Measurements from ENCODE around the gene CBLN1.
"Not testable (repeated sequence)": the region's sequence is repeated elsewhere in the genome, so short reads cannot be mapped to it uniquely, and the experiment has no call there.

The CBLN1 gene

GRCh38 chr16:49277386-49277742 is 4.3 kb downstream of the CBLN1 start:
- no peak for DNase-seq

- DNase-seq, result no peak
Measured at GRCh38 chr16:49276646-49277385, 4.8 kb downstream of the CBLN1 start.

- DNase-seq, result no peak
Measured at GRCh38 chr16:49275870-49276269, 5.8 kb downstream of the CBLN1 start.

GRCh38 chr16:49275050-49275730 is 6.4 kb downstream of the CBLN1 start:
- DNase-seq, result peak; percentile 39

- no peak for DNase-seq
Measured at GRCh38 chr16:49274591-49274990, 7.0 kb downstream of the CBLN1 start.

GRCh38 chr16:49273771-49274170 is 7.9 kb downstream of the CBLN1 start:
- no peak for DNase-seq

GRCh38 chr16:49271363-49271762 is 10.3 kb downstream of the CBLN1 start:
- DNase-seq, result no peak

- no peak for DNase-seq
Measured at GRCh38 chr16:49269201-49269600, 12.4 kb downstream of the CBLN1 start.

GRCh38 chr16:49268667-49269066 is 13.0 kb downstream of the CBLN1 start:
- no peak for DNase-seq

- no peak for DNase-seq
Measured at GRCh38 chr16:49262501-49262900, 19.1 kb downstream of the CBLN1 start.

GRCh38 chr16:49261930-49262329 is 19.7 kb downstream of the CBLN1 start:
- no peak for DNase-seq

GRCh38 chr16:49260956-49261530 is 20.6 kb downstream of the CBLN1 start:
- DNase-seq, result no peak

GRCh38 chr16:49260253-49260652 is 21.4 kb downstream of the CBLN1 start:
- no peak for DNase-seq

- no peak for DNase-seq
Measured at GRCh38 chr16:49259330-49259729, 22.3 kb downstream of the CBLN1 start.

GRCh38 chr16:49250689-49251088 is 30.9 kb downstream of the CBLN1 start:
- DNase-seq, result no peak

- no peak for DNase-seq
Measured at GRCh38 chr16:49248227-49248626, 33.4 kb downstream of the CBLN1 start.

GRCh38 chr16:49236216-49236615 is 45.4 kb downstream of the CBLN1 start:
- DNase-seq, result no peak

- DNase-seq, result not testable (repeated sequence)
Measured at GRCh38 chr16:49228335-49228734, 53.3 kb downstream of the CBLN1 start.
